Measurements from ENCODE around the gene ABCC5.

Gene ABCC5

DNA sequence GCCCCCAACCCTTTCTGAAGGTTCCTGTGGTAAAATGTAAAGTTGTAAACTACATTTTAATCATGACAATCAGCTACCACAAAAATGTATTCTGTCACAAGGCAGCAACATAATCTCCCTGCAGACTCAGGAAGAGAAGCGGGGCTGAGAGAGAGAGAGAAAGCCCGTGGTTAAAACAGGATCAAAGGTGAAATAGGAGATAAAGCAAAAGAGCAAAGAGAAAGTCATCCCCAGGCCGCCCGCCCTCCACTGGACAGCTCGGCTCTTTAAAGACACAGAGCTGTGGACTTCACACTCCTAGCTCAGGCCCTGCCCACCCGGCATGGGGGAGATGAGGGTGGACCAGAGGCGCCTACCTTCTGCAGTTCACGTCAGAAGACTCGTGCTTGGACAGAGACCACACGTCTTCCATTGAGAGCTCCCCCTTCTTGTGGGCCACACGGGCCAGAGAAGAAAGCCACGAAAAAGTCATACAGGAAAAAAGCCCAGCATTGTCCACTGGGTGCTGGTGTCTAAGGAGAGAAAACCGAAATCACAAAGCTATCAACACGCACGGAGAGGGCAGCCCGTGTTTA lies 29.4 kb downstream of the ABCC5 start:
- no peak for DNase-seq (ENCODE audit: low read depth, low spot score)
- Histone ChIP-seq H3K9ac (ENCODE audit: insufficient read length) (no peak overlapping the region), H3K9me3 (ENCODE audit: low read depth, low read length) (no peaks in the 10 kb centered on the region), H3K27ac (no peak overlapping the region), H3K4me3 (no peak overlapping the region), H3K36me3 (ENCODE audit: insufficient read depth, low read length) (peaks cover 53% of the 10 kb centered on the region)
- TF ChIP-seq FOXP2 (optimal IDR thresholded peaks at IDR 0.05; ENCODE audit: control extremely low read depth, extremely low read length, insufficient read depth) (no peak), EZH2 (IDR thresholded peaks at IDR 0.05) (no peak), POLR2AphosphoS5 (IDR thresholded peaks at IDR 0.05; ENCODE audit: borderline replicate concordance, low read depth, low read length) (no peak)

- no peak for DNase-seq (ENCODE audit: low read depth, low spot score)
- no peaks in the 10 kb centered on the region for H3K9me3 ChIP-seq (ENCODE audit: low read depth, low read length)
- TF ChIP-seq FOXP2 (optimal IDR thresholded peaks at IDR 0.05; ENCODE audit: control extremely low read depth, extremely low read length, insufficient read depth), result no peak
- TF ChIP-seq EZH2 (IDR thresholded peaks at IDR 0.05), result no peak
- TF ChIP-seq POLR2AphosphoS5 (IDR thresholded peaks at IDR 0.05; ENCODE audit: borderline replicate concordance, low read depth, low read length), result no peak
- peaks cover 65% of the 10 kb centered on the region for H3K36me3 ChIP-seq (ENCODE audit: insufficient read depth, low read length)
- H3K4me3 ChIP-seq, result no peak overlapping the region
- H3K27ac ChIP-seq, result no peak overlapping the region
- no peak overlapping the region for H3K9ac ChIP-seq (ENCODE audit: insufficient read length)
These were observed 30.6 kb downstream of the ABCC5 start for GRCh38 chr3:183987000-183987600.

DNA sequence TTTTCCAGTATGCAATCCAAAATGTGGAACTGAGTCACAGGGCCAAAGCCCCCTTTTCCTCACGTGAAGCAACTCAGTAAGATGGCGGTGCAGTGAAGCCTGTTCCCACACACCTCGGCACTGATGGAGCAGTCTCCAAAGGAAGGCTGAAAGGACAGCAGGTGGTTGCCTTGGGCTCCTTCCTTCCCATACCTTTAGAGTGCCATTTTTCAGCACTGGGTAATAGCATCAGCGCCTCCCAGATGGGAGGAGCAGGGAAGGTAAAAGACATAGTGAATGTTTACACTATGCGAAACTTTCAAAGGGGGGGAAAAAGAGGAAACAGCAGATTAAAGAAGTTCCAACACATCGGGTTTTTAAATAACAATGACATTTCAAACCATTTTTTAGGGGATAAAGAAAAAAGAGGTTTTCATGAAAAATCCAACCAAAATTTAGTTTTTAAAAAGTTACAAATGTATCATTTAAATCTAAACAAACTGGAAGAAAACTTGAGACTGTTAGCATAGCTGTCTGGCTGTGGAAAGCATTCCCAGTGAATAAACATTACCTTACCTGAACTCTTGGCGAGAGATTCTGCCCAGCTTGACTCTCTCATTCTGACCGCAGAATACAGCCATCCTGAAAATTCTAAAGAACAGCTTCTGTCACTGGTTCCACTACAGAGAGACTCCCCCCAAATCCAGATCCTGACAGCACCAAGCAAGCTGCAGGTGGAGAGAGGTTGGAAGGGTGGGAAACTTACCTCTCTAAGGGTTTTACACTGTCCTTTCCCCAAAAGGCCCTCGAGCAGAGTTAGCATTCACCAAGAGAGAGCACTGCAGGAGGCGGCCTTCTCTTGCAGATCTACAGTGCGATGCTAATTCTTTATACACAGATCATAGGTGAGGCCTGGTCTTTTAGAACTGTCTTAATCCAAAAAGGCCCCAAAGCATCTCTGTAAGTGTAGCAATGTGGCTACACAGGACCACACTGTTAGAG lies 32.6 kb downstream of the ABCC5 start:
- Histone ChIP-seq H3K4me3 (no peak overlapping the region), H3K9ac (ENCODE audit: insufficient read length) (no peak overlapping the region), H3K9me3 (ENCODE audit: low read depth, low read length) (no peaks in the 10 kb centered on the region), H3K36me3 (ENCODE audit: insufficient read depth, low read length) (peaks cover 74% of the 10 kb centered on the region), H3K27ac (no peak overlapping the region)
- TF ChIP-seq EZH2 (IDR thresholded peaks at IDR 0.05) (no peak), POLR2AphosphoS5 (IDR thresholded peaks at IDR 0.05; ENCODE audit: borderline replicate concordance, low read depth, low read length) (no peak)
- no peak for DNase-seq (ENCODE audit: low read depth, low spot score)

DNA sequence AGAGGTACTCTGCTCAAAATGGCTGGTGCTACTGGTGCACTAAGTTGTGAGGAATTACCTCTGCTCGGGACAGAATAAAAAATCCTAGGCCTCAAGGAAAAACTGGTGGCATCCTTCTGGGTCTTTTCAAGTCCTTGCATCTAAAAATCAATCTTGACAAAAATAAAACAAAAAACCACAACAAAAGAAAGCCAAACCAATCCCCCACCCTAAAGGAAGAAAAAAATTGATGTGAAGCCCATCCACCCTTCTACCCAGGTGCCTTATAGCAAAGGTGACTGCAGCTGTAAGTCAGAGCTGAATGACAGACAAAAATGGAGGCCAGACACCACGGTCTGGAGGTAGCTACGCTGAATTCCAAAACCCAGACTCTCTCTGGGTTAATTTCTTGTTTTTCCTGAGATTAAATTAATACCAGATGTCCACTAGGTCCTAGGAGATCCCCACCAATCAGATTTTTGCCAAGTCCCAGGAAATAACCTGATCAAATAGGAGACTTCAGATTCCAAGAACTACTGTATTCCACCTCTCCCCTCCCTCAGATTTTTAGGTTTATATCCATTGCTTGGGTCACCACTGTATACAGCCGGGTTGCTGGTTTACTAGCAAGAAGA lies 33.5 kb downstream of the ABCC5 start:
- Histone ChIP-seq H3K9me3 (ENCODE audit: low read depth, low read length) (no peaks in the 10 kb centered on the region), H3K9ac (ENCODE audit: insufficient read length) (no peak overlapping the region), H3K36me3 (ENCODE audit: insufficient read depth, low read length) (peaks cover 73% of the 10 kb centered on the region), H3K27ac (no peak overlapping the region), H3K4me3 (no peak overlapping the region)
- DNase-seq (ENCODE audit: low read depth, low spot score), result no peak
- TF ChIP-seq POLR2AphosphoS5 (IDR thresholded peaks at IDR 0.05; ENCODE audit: borderline replicate concordance, low read depth, low read length) (no peak), EZH2 (IDR thresholded peaks at IDR 0.05) (no peak), FOXP2 (optimal IDR thresholded peaks at IDR 0.05; ENCODE audit: control extremely low read depth, extremely low read length, insufficient read depth) (no peak)

GRCh38 chr3:183981990-183982644 lies 35.6 kb downstream of the ABCC5 start:
- Histone ChIP-seq H3K4me3 (no peak overlapping the region), H3K36me3 (ENCODE audit: insufficient read depth, low read length) (peaks cover 65% of the 10 kb centered on the region), H3K27ac (no peak overlapping the region), H3K9ac (ENCODE audit: insufficient read length) (no peak overlapping the region), H3K9me3 (ENCODE audit: low read depth, low read length) (no peaks in the 10 kb centered on the region)
- DNase-seq (ENCODE audit: low read depth, low spot score), result no peak
- no peak for TF ChIP-seq POLR2AphosphoS5 (IDR thresholded peaks at IDR 0.05; ENCODE audit: borderline replicate concordance, low read depth, low read length)
- no peak for TF ChIP-seq EZH2 (IDR thresholded peaks at IDR 0.05)
- no peak for TF ChIP-seq FOXP2 (optimal IDR thresholded peaks at IDR 0.05; ENCODE audit: control extremely low read depth, extremely low read length, insufficient read depth)

GRCh38 chr3:183980403-183980802 lies 37.3 kb downstream of the ABCC5 start:
- DNase-seq (ENCODE audit: low read depth, low spot score), result no peak
- no peaks in the 10 kb centered on the region for H3K9me3 ChIP-seq (ENCODE audit: low read depth, low read length)
- H3K27ac ChIP-seq, result no peak overlapping the region
- no peak overlapping the region for H3K4me3 ChIP-seq
- peaks cover 66% of the 10 kb centered on the region for H3K36me3 ChIP-seq (ENCODE audit: insufficient read depth, low read length)
- TF ChIP-seq FOXP2 (optimal IDR thresholded peaks at IDR 0.05; ENCODE audit: control extremely low read depth, extremely low read length, insufficient read depth), result no peak
- no peak for TF ChIP-seq POLR2AphosphoS5 (IDR thresholded peaks at IDR 0.05; ENCODE audit: borderline replicate concordance, low read depth, low read length)
- no peak for TF ChIP-seq EZH2 (IDR thresholded peaks at IDR 0.05)
- H3K9ac ChIP-seq (ENCODE audit: insufficient read length), result no peak overlapping the region

DNA sequence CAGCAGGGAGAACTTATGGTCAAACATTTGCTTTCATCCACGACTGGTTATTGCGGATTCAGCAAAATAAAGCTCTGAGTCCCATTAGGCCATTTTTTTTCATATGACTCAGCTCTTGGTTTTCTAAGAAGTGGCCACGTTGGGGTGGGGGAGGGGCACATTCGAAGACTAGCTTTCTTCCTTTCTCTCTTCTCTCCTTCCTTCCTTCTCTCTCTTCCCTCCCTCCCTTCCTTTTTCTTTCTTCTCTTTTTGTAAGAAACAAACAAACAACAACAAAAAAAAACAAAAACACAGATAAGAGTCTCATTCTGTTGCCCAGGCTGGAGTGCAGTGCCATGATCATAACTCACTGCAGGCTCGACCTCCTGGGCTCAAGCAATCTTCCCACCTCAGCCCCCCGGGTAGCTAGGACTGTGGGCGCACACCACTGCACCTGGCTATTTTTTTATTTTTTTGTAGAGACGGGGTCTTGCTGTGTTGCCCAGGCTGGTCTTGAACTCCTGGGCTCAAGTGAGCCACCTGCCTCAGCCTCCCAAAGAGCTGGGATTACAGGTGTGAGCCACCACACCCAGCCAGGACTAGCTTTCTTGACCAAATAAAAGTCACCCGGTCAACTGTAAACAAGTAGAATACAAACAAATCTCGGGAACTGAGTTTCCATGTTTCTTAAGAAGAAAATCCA lies 41.6 kb downstream of the ABCC5 start:
- H3K36me3 ChIP-seq (ENCODE audit: insufficient read depth, low read length), result peaks cover 46% of the 10 kb centered on the region
- H3K4me3 ChIP-seq, result no peak overlapping the region
- no peaks in the 10 kb centered on the region for H3K9me3 ChIP-seq (ENCODE audit: low read depth, low read length)
- DNase-seq (ENCODE audit: low read depth, low spot score), result no peak
- no peak overlapping the region for H3K9ac ChIP-seq (ENCODE audit: insufficient read length)
- TF ChIP-seq EZH2 (IDR thresholded peaks at IDR 0.05), result no peak
- TF ChIP-seq FOXP2 (optimal IDR thresholded peaks at IDR 0.05; ENCODE audit: control extremely low read depth, extremely low read length, insufficient read depth), result no peak
- TF ChIP-seq POLR2AphosphoS5 (IDR thresholded peaks at IDR 0.05; ENCODE audit: borderline replicate concordance, low read depth, low read length), result no peak
- H3K27ac ChIP-seq, result no peak overlapping the region

Measured in SK-N-MC (cell line).